Panc1 (cell line): ENCODE measurements around the gene ANKH.

Experiments used
- POLR2AphosphoS5 ChIP-seq: IDR thresholded peaks from 2 replicates; pipeline ENCODE4 v1.6.1; 2012; ENCODE audit warnings: mild to moderate bottlenecking, low read depth, low read length, moderate library complexity
- SIN3A ChIP-seq: IDR thresholded peaks from 2 replicates; pipeline ENCODE4 v1.6.1; 2012; ENCODE audit warnings: low read depth, mild to moderate bottlenecking, low read length, moderate library complexity, borderline replicate concordance; ENCODE audit not compliant: insufficient read depth
- TCF7L2 ChIP-seq: IDR thresholded peaks from 2 replicates; pipeline ENCODE4 v1.6.1; 2011; ENCODE audit warnings: mild to moderate bottlenecking, low read depth, low read length, inconsistent platforms
- TF ChIP-seq, protein P1 (sequence below): fragments of 450-650 bp; IDR thresholded peaks from 2 replicates; pipeline ENCODE4 v1.5.1; 2017; ENCODE audit warnings: mild to moderate bottlenecking
- TF ChIP-seq, protein P2 (sequence below), 2 experiments: IDR thresholded peaks; 2 replicates each; pipeline ENCODE4 v1.6.1; 2011 to 2012; ENCODE audit warnings: low read depth in 2 of 2, control low read depth in 1 of 2, low read length in 1 of 2, mild to moderate bottlenecking in 1 of 2, moderate library complexity in 1 of 2; ENCODE audit not compliant: insufficient read depth in 1 of 2

DNA sequence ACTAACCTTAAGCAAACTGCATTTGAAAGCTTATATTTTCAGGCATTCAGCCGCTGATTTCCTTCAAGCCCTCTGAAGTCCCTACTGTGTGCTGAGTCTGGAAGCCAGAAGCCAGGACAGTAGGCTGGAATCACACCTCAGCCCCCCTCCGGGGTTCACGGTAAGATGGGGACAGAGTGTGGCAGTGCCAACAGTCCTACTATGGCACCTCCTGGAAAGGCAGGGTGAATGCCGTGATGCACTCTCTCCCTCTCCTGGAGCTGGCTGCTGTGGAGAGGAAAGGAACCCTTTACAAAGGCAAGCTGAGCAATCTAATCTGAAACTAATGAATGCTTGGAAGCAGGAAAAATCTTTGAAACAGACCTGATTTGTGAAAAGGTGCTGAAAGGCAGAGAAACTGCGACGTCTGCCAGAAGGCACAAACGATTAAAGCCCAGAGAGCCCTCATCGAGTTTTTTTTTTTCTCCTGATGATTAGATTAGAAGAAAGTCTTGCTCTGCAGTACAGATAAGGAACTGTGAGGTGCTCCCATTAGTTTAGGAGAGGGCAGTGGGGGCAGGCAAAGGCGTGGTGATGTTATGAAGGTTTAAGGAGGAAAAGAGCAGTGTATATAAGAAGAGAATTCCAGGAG, 21.0 kb downstream of the ANKH start:
- TF ChIP-seq, protein P1, sequence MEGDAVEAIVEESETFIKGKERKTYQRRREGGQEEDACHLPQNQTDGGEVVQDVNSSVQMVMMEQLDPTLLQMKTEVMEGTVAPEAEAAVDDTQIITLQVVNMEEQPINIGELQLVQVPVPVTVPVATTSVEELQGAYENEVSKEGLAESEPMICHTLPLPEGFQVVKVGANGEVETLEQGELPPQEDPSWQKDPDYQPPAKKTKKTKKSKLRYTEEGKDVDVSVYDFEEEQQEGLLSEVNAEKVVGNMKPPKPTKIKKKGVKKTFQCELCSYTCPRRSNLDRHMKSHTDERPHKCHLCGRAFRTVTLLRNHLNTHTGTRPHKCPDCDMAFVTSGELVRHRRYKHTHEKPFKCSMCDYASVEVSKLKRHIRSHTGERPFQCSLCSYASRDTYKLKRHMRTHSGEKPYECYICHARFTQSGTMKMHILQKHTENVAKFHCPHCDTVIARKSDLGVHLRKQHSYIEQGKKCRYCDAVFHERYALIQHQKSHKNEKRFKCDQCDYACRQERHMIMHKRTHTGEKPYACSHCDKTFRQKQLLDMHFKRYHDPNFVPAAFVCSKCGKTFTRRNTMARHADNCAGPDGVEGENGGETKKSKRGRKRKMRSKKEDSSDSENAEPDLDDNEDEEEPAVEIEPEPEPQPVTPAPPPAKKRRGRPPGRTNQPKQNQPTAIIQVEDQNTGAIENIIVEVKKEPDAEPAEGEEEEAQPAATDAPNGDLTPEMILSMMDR: no peak
- TF ChIP-seq POLR2AphosphoS5: no peak
- TF ChIP-seq SIN3A: no peak
- TF ChIP-seq, protein P2, sequence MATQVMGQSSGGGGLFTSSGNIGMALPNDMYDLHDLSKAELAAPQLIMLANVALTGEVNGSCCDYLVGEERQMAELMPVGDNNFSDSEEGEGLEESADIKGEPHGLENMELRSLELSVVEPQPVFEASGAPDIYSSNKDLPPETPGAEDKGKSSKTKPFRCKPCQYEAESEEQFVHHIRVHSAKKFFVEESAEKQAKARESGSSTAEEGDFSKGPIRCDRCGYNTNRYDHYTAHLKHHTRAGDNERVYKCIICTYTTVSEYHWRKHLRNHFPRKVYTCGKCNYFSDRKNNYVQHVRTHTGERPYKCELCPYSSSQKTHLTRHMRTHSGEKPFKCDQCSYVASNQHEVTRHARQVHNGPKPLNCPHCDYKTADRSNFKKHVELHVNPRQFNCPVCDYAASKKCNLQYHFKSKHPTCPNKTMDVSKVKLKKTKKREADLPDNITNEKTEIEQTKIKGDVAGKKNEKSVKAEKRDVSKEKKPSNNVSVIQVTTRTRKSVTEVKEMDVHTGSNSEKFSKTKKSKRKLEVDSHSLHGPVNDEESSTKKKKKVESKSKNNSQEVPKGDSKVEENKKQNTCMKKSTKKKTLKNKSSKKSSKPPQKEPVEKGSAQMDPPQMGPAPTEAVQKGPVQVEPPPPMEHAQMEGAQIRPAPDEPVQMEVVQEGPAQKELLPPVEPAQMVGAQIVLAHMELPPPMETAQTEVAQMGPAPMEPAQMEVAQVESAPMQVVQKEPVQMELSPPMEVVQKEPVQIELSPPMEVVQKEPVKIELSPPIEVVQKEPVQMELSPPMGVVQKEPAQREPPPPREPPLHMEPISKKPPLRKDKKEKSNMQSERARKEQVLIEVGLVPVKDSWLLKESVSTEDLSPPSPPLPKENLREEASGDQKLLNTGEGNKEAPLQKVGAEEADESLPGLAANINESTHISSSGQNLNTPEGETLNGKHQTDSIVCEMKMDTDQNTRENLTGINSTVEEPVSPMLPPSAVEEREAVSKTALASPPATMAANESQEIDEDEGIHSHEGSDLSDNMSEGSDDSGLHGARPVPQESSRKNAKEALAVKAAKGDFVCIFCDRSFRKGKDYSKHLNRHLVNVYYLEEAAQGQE (IDR thresholded peaks at IDR 0.05; ENCODE audit: insufficient read depth in 1 of 2, low read depth in 2 of 2, low read length in 1 of 2): no peak
- TF ChIP-seq TCF7L2: no peak
